ENCODE data around the gene PRSS16. TPM values are rescaled to one million over a fixed set of nuclear protein-coding genes. Genes with fewer than 3 reads are reported as not detected.

Gene PRSS16
- total RNA-seq, 1 experiment from 2014 or later: 32.5 TPM

- Histone ChIP-seq H3K4me3 (no peak overlapping the region), H3K79me2 (ENCODE audit: low read depth) (no peaks in the 10 kb centered on the region), H3K9me2 (ENCODE audit: insufficient read depth) (no peaks in the 10 kb centered on the region), H3K27ac (no peak overlapping the region), H3K27me3 (ENCODE audit: insufficient read depth, low read depth) (no peaks in the 10 kb centered on the region), H3K4me2 (no peak overlapping the region), H3F3A (ENCODE audit: insufficient read depth, low read depth) (0 out of 2 replicates have a peak, but pooled peaks cover 4% of the 10 kb centered on the region), H3K9me3 (ENCODE audit: insufficient read depth, low read depth) (no peaks in the 10 kb centered on the region), H2AFZ (no peak overlapping the region), H4K20me1 (ENCODE audit: insufficient read depth) (no peaks in the 10 kb centered on the region), H3K36me3 (ENCODE audit: low read depth) (no peaks in the 10 kb centered on the region), H3K4me1 (replicated peaks; ENCODE audit: insufficient read depth) (no peaks in the 10 kb centered on the region)
- intact Hi-C loops (cut with micrococcal nuclease; ENCODE audit: unreplicated experiment): no loop called here
- TF ChIP-seq EZH2 (IDR thresholded peaks at IDR 0.05; ENCODE audit: low read depth): no peak
- TF ChIP-seq, protein P1, sequence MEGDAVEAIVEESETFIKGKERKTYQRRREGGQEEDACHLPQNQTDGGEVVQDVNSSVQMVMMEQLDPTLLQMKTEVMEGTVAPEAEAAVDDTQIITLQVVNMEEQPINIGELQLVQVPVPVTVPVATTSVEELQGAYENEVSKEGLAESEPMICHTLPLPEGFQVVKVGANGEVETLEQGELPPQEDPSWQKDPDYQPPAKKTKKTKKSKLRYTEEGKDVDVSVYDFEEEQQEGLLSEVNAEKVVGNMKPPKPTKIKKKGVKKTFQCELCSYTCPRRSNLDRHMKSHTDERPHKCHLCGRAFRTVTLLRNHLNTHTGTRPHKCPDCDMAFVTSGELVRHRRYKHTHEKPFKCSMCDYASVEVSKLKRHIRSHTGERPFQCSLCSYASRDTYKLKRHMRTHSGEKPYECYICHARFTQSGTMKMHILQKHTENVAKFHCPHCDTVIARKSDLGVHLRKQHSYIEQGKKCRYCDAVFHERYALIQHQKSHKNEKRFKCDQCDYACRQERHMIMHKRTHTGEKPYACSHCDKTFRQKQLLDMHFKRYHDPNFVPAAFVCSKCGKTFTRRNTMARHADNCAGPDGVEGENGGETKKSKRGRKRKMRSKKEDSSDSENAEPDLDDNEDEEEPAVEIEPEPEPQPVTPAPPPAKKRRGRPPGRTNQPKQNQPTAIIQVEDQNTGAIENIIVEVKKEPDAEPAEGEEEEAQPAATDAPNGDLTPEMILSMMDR (conservative IDR thresholded peaks at IDR 0.05): no peak
- BruUV-seq (replicated peaks): no TSS peak
- CTCF ChIA-PET: interaction anchor here (0.6 to 0.7 kb wide), 2 partner anchors 11 to 93 kb away, joined by 3 read pairs; no protein-coding TSS in a partner anchor
- DNase-seq: no peak
- POLR2A ChIA-PET (ENCODE audit: unreplicated experiment): no interaction called here
These were observed 56.2 kb downstream of the PRSS16 start for GRCh38 chr6:27303613-27304272.

Other genes starting within 250 kb of the PRSS16 start
- 0.26 TPM in 1 of 2 replicates, not detected in the other for gene POM121L2, start 64.6 kb downstream of the PRSS16 start, total RNA-seq (2021)
- 4.6 and 4.7 TPM in 2 replicates for gene ZNF391, start 141.1 kb downstream of the PRSS16 start, total RNA-seq (2021)
- gene ZNF184, start 225.4 kb downstream of the PRSS16 start, total RNA-seq (2021): 7.0 and 8.8 TPM in 2 replicates